ENCODE data around the gene MUTYH.

MUTYH gene

GRCh38 chr1:45348020-45348419 lies 7.8 kb upstream of the MUTYH start:
- TF ChIP-seq, protein P1, sequence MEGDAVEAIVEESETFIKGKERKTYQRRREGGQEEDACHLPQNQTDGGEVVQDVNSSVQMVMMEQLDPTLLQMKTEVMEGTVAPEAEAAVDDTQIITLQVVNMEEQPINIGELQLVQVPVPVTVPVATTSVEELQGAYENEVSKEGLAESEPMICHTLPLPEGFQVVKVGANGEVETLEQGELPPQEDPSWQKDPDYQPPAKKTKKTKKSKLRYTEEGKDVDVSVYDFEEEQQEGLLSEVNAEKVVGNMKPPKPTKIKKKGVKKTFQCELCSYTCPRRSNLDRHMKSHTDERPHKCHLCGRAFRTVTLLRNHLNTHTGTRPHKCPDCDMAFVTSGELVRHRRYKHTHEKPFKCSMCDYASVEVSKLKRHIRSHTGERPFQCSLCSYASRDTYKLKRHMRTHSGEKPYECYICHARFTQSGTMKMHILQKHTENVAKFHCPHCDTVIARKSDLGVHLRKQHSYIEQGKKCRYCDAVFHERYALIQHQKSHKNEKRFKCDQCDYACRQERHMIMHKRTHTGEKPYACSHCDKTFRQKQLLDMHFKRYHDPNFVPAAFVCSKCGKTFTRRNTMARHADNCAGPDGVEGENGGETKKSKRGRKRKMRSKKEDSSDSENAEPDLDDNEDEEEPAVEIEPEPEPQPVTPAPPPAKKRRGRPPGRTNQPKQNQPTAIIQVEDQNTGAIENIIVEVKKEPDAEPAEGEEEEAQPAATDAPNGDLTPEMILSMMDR (IDR thresholded peaks at IDR 0.05; ENCODE audit: insufficient read depth, low read length, missing control alignments): no peak
- DNase-seq (ENCODE audit: low read depth, low spot score): no peak
- no peak overlapping the region for H3K4me3 ChIP-seq (ENCODE audit: low read depth, low read length)
- CTCF ChIA-PET: interaction anchor here (0.9 to 16.3 kb wide), 9 partner anchors 8 to 618 kb away, joined by 3 to 418 read pairs (median 3); partner anchors contain the start of genes MUTYH, TESK2 and TOE1
- POLR2A ChIA-PET: interaction anchor here (1.8 to 2.4 kb wide), 2 partner anchors 8 to 173 kb away, joined by 7 to 14 read pairs; partner anchors contain the start of genes MUTYH, PRDX1 and TOE1

DNA sequence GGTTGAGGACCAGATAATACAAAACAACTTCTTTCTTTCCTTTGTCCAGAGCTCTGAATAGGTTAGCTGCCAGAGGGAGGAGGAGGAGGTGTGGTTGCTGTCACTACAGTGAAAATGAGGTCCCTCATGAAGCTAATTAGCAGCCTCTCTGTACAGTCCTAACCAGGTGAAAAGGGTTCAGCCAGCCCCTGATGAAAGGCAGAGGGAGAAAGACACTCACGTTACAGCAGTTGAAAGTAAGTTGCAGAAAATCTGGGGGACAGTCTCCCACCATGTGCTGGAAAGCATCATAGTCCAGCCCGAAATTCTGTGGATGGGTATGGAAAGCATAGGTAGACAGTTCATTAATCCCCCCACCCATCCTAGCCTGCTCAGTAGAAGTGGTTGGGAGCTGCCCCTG lies 6.2 kb upstream of the MUTYH start:
- no peak for DNase-seq (ENCODE audit: low read depth, low spot score)
- no peak overlapping the region for H3K4me3 ChIP-seq (ENCODE audit: low read depth, low read length)
- ChIA-PET POLR2A (interaction anchor here (1.1 kb wide), 1 partner anchor 144 kb away, joined by 4 read pairs; the partner anchor contains the start of gene TESK2), CTCF (interaction anchor here (0.9 to 16.3 kb wide), 7 partner anchors 14 to 332 kb away, joined by 3 to 418 read pairs (median 4); partner anchors contain the start of gene TESK2)
- TF ChIP-seq, protein P1 (IDR thresholded peaks at IDR 0.05; ENCODE audit: insufficient read depth, low read length, missing control alignments): no peak

DNA sequence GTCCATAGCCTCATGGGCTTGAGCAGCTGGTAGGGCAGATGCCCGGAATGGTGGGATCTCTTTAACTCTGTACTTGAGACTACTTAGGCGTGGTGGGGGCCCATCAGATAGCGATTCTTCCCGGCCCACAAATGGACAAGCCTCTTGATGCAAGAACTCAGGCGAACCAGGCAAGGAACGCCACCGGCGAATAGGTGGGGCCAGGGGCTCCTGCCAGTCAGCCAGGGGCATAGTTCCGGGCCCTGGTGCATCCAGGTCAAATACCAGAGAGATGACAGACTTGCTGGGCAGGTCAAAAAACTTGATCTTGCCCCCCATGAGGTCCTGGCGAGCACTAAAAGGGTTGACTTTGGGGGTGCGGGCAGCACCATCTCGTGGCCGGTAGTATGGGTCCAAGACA lies 4.8 kb upstream of the MUTYH start:
- H3K4me3 ChIP-seq (ENCODE audit: low read depth, low read length): no peak overlapping the region
- no peak for DNase-seq (ENCODE audit: low read depth, low spot score)
- ChIA-PET CTCF (interaction anchor here (1.9 to 7.7 kb wide), 2 partner anchors 14 to 15 kb away, joined by 5 to 83 read pairs; no protein-coding TSS in a partner anchor), POLR2A (no interaction called here)
- TF ChIP-seq, protein P1 (IDR thresholded peaks at IDR 0.05; ENCODE audit: insufficient read depth, low read length, missing control alignments): no peak

GRCh38 chr1:45344499-45344898 lies 4.3 kb upstream of the MUTYH start:
- TF ChIP-seq, protein P1 (IDR thresholded peaks at IDR 0.05; ENCODE audit: insufficient read depth, low read length, missing control alignments): no peak
- DNase-seq (ENCODE audit: low read depth, low spot score): no peak
- ChIA-PET CTCF (interaction anchor here (1.9 to 5.5 kb wide), 2 partner anchors 14 to 148 kb away, joined by 5 to 39 read pairs; no protein-coding TSS in a partner anchor), POLR2A (no interaction called here)
- H3K4me3 ChIP-seq (ENCODE audit: low read depth, low read length): no peak overlapping the region

- DNase-seq (ENCODE audit: low read depth, low spot score): no peak
- H3K4me3 ChIP-seq (ENCODE audit: low read depth, low read length): peak overlapping the region; percentile 97
- TF ChIP-seq, protein P1 (IDR thresholded peaks at IDR 0.05; ENCODE audit: insufficient read depth, low read length, missing control alignments): no peak
- ChIA-PET POLR2A (interaction anchor here (0.5 to 2.2 kb wide), 5 partner anchors 7 to 180 kb away, joined by 3 to 21 read pairs (median 9); partner anchors contain the start of genes PRDX1 and TESK2), CTCF (interaction anchor here (1.1 to 8.3 kb wide), 10 partner anchors 8 to 330 kb away, joined by 3 to 78 read pairs (median 8); partner anchors contain the start of genes HECTD3, HPDL and UROD)
These were observed 701 bp upstream of the MUTYH start for GRCh38 chr1:45340816-45341466.

DNA sequence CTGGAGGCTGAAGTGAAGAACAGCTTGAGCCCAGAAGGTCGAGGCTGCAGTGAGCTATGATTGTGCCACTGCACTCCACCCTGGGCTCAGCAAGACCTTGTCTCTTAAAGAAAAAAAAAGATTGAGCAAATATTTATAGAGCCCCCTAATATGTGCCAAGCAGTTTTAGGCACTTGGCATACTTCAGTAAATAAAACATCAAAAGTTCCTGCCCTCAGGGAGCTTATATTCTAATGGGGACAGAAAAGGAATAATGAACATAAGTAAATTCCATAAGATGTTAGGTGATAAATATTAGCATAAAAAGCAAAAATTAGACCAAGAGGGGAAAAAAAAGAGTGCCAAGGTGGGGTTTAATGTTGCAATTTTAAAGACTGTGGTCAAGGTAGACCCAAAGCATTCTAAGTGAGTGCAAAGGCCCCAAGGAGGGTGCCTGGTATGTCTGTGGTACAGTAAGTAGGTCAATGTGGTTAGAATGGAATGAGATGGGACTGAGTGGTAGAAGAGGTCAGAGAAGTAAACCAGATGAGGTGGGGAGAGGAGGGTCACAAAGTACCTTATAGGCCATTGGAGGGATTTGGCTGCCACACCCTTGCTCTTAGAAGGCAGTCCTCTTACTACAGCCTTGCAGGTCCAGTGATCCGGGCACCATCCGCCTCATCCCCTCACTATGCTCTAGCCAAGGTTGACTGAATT lies 2.5 kb downstream of the MUTYH start:
- no peak for DNase-seq (ENCODE audit: low read depth, low spot score)
- CTCF ChIA-PET: interaction anchor here (0.8 to 8.3 kb wide), 4 partner anchors 11 to 322 kb away, joined by 3 to 78 read pairs (median 12); partner anchors contain the start of genes HPDL and UROD
- TF ChIP-seq, protein P1 (IDR thresholded peaks at IDR 0.05; ENCODE audit: insufficient read depth, low read length, missing control alignments): no peak
- no peak overlapping the region for H3K4me3 ChIP-seq (ENCODE audit: low read depth, low read length)
- POLR2A ChIA-PET: no interaction called here
